PC-9 (cell line): ENCODE measurements around the gene CHRNA7.

Experiments
- CTCF ChIP-seq: fragments of 200-600 bp; sonication (generic); conservative IDR thresholded peaks from 2 replicates; pipeline ENCODE4 v1.6.1; 2017; ENCODE audit warnings: mixed run types, antibody characterized with exemption, mild to moderate bottlenecking, moderate library complexity
- EZH2 ChIP-seq: fragments of 200-600 bp; sonication (generic); IDR thresholded peaks from 2 replicates; pipeline ENCODE4 v1.8.0; 2017; ENCODE audit warnings: antibody characterized with exemption, low read depth

GRCh38 chr15:32020156-32020555 lies 10.2 kb upstream of the CHRNA7 start:
- no peak for TF ChIP-seq CTCF
- TF ChIP-seq EZH2, result no peak
